ENCODE results near the gene AMN1.
"Not testable (repeated sequence)": the region's sequence is repeated elsewhere in the genome, so short reads cannot be mapped to it uniquely, and the experiment has no call there.

The AMN1 gene

GRCh38 chr12:31732926-31733548, 4.2 kb upstream of the AMN1 start:
- no peak for DNase-seq

GRCh38 chr12:31731203-31731602, 2.4 kb upstream of the AMN1 start:
- DNase-seq: not testable (repeated sequence)

GRCh38 chr12:31729705-31730104, 884 bp upstream of the AMN1 start:
- DNase-seq: no peak

GRCh38 chr12:31728289-31728916, 418 bp downstream of the AMN1 start:
- DNase-seq: peak; percentile 67

- DNase-seq: no peak
Measured at GRCh38 chr12:31727192-31727591, 1.6 kb downstream of the AMN1 start.

GRCh38 chr12:31726575-31726974, 2.2 kb downstream of the AMN1 start:
- no peak for DNase-seq

DNA sequence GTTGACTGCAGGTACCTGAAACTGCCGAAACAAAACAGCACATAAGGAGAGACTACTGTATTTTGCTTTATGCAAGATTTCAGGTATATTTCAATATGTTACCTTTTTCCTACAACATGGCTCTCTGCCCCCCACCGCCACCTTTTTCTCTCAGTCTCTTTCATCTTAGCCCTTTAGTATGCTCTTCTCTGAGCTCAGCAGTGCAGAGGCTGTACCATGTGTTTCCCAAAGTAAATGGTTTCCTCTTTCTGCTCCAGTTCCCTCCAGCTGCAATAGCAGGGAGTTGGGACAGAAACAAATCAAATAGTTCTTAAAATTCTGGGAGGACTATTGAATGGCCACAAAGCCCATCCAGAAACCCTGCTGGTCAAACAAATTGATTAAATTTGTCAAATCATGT, 4.3 kb downstream of the AMN1 start:
- DNase-seq: no peak

DNA sequence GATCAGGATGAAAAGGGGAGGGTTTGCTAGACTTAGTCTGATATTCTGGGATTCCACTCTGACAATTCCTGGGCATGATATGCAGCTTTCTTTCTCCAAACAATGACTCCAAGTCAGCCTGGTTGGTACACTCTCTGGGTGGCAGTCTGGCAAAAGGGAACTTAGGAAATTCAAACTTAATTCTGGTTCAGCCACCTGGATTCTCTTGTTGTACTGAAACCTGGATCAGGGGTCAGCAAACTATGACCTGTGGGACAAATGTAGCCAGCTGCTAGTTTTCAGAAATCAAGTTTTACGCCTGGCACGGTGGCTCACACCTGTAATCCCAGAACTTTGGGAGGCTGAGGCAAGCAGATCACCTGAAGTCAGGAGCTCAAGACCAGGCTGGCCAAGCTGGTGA, 6.2 kb downstream of the AMN1 start:
- no peak for DNase-seq

DNA sequence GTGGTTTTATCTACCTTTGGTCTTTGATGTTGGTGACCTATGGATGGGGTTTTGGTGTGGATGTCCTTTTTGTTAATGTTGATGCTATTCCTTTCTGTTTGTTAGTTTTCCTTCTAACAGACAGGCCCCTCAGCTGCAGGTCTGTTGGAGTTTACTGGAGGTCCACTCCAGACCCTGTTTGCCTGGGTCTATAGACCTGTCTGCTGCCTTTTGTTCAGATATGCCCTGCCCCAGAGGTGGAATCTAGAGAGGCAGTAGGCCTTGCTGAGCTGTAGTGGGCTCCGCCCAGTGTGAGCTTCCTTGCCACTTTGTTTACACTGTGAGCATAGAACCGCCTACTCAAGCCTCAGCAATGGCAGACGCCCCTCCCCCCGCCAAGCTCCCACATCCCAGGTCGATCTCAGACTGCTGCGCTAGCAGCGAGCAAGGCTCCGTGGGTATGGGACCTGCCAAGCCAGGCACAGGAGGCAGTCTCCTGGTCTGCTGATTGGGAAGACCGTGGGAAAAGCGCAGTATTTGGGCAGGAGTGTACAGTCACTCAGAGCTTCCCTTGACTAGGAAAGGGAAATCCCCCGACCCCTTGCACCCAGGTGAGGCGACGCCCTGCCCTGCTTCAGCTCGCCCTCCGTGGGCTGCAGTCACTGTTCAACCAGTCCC, 10.2 kb downstream of the AMN1 start:
- DNase-seq: not testable (repeated sequence)

DNA sequence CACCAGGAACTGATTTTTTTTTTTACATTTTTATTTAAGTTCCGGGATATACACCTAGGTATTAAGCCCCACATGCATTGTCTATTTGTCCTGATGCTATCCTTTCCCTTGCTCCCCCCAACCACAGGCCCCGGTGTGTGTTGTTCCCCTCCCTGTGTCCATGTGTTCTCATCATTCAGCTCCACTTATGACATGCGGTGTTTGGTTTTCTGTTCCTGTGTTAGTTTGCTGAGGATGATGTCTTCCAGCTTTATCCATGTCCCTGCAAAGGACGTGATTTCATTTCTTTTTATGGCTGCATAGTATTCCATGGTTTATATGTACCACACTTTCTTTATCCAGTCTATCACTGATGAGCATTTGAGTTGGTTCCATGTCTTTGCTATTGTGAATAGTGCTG, 11.8 kb downstream of the AMN1 start:
- DNase-seq: not testable (repeated sequence)

GRCh38 chr12:31715283-31715825, 13.5 kb downstream of the AMN1 start:
- DNase-seq: peak; percentile 9

- DNase-seq: no peak
Measured at GRCh38 chr12:31714406-31715271, 14.2 kb downstream of the AMN1 start.

DNA sequence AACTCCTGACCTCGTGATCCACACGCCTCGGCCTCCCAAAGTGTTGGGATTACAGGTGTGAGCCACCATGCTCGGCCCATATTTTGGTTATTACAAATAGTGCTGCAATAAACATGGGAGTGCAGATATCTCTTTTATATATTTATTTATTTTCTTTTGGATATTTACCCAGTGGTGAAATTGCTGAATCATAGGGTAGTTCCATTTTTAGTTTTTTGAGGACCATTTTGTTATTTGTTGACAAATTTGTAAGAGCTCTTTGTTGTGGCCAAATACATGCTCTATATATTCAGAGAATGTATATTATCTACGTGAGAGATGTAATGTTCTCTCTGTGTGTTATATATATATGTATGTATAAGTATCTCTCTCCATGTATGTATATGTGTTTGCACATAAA, 15.9 kb downstream of the AMN1 start:
- no peak for DNase-seq

DNA sequence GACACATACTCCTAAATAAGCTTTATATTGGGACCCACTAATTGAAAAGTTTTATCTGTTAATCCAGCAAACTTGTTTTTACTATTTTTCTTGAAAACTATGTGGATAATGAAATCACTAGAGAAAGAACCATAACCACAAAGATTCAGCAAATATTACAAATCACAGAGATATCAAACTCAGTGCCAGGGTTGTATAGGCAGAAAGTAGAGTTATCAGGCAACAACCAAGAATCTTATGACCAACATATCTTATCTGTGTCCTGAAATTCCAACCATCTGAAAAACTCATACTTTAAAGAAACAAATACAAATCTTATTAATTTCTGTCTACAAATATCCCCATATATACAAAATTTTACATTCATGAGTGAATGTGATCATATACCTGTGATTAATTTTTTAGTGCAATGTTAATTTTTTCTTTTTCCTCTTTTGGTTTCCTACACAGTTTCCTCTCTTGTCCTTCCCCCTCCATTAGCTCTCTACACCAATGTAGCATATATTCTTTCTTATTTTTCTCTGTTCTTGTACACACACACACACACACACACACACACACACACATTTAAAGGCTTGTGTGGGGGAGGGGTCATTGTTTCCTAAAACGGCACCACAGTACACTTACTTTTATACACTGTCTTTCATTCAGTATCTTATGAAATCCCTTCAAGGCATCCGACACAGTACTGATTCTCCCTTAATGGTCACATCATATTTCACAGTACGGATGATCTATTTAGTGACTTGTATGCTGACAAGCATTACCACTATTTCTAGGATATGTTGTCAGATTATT, 18.6 kb downstream of the AMN1 start:
- DNase-seq: no peak

- not testable (repeated sequence) for DNase-seq
Measured at GRCh38 chr12:31708118-31708517, 20.7 kb downstream of the AMN1 start.

DNA sequence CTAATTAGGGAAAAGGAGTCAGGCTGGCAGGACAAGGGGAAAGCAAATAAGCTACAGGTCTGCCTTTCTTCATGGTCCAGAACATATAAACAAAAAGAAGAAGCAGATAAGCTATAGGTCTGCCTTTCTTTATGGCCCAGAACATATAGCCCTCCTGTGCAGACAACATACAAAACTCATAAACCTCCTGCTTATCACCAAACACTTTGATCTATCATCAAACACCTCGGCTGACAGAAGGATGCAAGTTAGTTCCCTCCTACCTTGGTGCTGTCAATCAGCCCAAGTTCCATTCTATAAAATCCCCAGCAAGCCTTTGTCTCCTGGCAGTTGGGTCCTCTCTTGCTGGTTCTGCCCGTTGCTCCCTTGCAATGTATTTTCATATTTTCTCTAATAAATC, 23.2 kb downstream of the AMN1 start:
- no peak for DNase-seq

DNA sequence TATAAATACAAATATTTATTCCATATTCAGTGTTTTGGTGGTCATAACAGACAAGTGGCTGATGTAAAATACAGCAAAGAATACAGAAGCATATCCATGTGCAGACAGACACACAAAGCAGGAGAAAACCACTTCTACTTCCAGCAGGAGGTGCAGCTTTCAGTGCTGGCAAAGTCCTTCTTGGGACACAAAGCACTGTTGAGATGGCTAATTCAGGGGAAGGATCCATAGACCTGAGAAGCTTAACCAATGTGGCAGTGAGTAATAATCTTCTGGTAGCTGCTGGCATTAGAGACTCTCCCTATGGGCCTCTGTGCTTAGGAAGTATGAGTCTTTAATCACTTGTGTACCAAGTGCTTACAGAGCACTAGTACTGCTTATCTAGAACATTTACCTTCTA, 26.8 kb downstream of the AMN1 start:
- no peak for DNase-seq

DNA sequence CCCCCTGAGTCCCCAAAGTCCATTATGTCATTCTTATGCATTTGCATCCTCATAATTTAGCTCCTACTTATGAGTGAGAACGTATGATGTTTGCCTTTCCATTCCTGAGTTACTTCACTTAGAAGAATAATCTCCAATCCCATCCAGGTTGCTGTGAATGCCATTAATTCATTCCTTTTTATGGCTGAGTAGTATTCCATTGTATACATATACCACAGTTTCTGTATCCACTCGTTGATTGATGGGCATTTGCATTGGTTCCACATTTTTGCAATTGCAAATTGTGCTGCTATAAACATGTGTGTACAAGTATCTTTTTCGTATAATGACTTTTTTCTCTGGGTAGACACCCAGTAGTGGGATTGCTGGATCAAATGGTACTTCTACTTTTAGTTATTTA, 38.9 kb downstream of the AMN1 start:
- not testable (repeated sequence) for DNase-seq

GRCh38 chr12:31687101-31687527, 41.7 kb downstream of the AMN1 start:
- no peak for DNase-seq

DNA sequence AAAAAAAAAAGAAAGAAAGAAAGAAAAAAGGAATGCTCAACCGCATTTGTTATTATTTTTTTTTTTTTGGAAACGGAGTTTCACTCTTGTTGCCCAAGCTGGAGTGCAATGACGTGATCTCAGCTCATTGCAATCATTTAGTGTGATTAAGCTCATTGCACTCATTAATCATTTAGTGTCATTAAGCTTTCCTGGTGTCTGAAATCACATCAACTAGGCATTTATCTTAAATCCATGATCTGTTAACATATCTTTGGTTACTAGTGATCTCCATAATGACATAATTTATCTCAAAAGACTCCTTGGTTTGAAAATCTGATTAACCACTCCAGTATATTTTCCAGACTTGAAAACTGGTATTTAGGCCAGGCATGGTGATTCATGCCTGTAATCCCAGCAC, 43.0 kb downstream of the AMN1 start:
- no peak for DNase-seq

DNA sequence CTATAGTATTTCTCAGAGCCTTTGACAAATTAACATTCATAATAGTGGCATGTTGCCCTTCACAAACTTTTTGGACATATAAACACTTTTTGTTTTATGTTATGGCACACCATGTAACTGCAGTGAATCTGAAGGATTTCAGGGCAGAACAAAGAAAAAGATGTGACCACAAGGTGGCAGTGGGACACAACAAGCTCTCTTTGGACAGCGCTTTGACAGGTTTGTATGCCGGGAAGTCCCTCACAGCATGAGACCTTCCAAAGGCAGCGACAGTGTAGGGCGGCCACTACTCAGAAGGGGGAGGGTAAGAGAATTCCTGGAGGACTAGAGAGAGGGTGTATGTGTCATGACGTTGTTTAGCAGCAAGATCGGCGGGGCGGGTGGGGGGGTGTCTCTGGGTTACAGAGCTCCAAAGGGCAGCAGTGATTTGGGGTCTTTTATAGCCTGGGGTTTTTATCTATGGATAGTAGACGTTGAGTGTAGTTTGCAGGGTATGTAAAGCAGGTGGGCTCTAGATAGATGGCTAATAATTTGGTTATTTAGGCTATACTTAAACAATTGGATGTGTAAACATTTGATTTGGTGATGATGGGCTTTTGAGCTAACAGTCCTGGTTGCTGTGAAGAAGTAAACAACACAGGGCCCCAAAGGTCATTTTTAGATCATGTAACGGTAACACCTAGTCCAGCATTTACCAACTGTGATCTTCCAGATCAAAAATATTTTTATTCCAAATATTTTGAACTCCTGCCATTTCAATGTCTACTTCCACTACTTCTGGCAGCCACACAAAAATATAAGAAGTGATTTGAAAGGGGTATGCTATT, 46.5 kb downstream of the AMN1 start:
- DNase-seq: peak; percentile 72

Measured in NCI-H2107 (cell line).